Neural cell (in vitro differentiated cells): Measurements from ENCODE around the gene FTCDNL1. TPM values are rescaled to one million over a fixed set of nuclear protein-coding genes. Genes with fewer than 3 reads are reported as not detected.

Experiments
- H2AFZ ChIP-seq: fragments of 200-600, 300-800 bp; sonication (generic), shearing (Covaris generic); 2 replicates; pipeline ENCODE4 v1.6.0; 2014; ENCODE audit warnings: low read depth, mild to moderate bottlenecking, antibody characterized with exemption, low read length, moderate library complexity
- H3F3A ChIP-seq: fragments of 200-600 bp; shearing (Covaris generic); 2 replicates; pipeline ENCODE4 v1.6.1; 2016; ENCODE audit warnings: mild to moderate bottlenecking, moderate library complexity, mixed read lengths, antibody characterized with exemption, low read length; ENCODE audit not compliant: insufficient read depth, poor library complexity, severe bottlenecking
- H3K27ac ChIP-seq: fragments of 200-600, 300-800 bp; sonication (generic), shearing (Covaris generic); 2 replicates; pipeline ENCODE4 v1.5.1; 2014; ENCODE audit warnings: mild to moderate bottlenecking, low read length, moderate library complexity
- H3K27me3 ChIP-seq: fragments of 300-800, 200-600 bp; sonication (generic), shearing (Covaris generic); 2 replicates; pipeline ENCODE4 v1.6.0; 2014; ENCODE audit warnings: mild to moderate bottlenecking, low read depth, low read length, moderate library complexity; ENCODE audit not compliant: insufficient read depth
- H3K36me3 ChIP-seq: fragments of 300-800, 200-600 bp; sonication (generic), shearing (Covaris generic); 2 replicates; pipeline ENCODE4 v1.5.1; 2014; ENCODE audit warnings: mild to moderate bottlenecking, antibody characterized with exemption, low read length, moderate library complexity; ENCODE audit not compliant: insufficient read depth
- H3K4me2 ChIP-seq: fragments of 300-800, 200-600 bp; sonication (generic), shearing (Covaris generic); 2 replicates; pipeline ENCODE4 v1.6.0; 2014; ENCODE audit warnings: mild to moderate bottlenecking, low read length
- H3K4me3 ChIP-seq: fragments of 300-800, 200-600 bp; sonication (generic), shearing (Covaris generic); 2 replicates; pipeline ENCODE4 v1.5.1; 2014; ENCODE audit warnings: mild to moderate bottlenecking, low read length, moderate library complexity
- H3K79me2 ChIP-seq: fragments of 200-600 bp; shearing (Covaris generic); replicated peaks from 2 replicates; pipeline ENCODE4 v1.6.0; 2014; ENCODE audit warnings: mild to moderate bottlenecking, low read length, moderate library complexity; ENCODE audit not compliant: insufficient read depth
- H3K9ac ChIP-seq: fragments of 300-800, 200-600 bp; sonication (generic), shearing (Covaris generic); 2 replicates; pipeline ENCODE4 v1.6.1; 2016; ENCODE audit warnings: mild to moderate bottlenecking, low read length, mixed read lengths
- H3K9me2 ChIP-seq: fragments of 200-600 bp; shearing (Covaris generic); 2 replicates; pipeline ENCODE4 v1.6.1; 2016; ENCODE audit warnings: mild to moderate bottlenecking, low read length, mixed read lengths; ENCODE audit not compliant: insufficient read depth
- H3K9me3 ChIP-seq: fragments of 200-600, 300-800 bp; sonication (generic), shearing (Covaris generic); 2 replicates; pipeline ENCODE4 v1.6.1; 2016; ENCODE audit warnings: mild to moderate bottlenecking, mixed run types, low read length, moderate library complexity, mixed read lengths
- H4K20me1 ChIP-seq: fragments of 200-600 bp; shearing (Covaris generic); 2 replicates; pipeline ENCODE4 v1.6.1; 2016; ENCODE audit warnings: mild to moderate bottlenecking, mixed run types; ENCODE audit not compliant: insufficient read depth
- CTCF ChIP-seq: fragments of 450-650 bp; IDR thresholded peaks from 2 replicates; pipeline ENCODE4 v1.5.1; 2014; ENCODE audit warnings: antibody characterized with exemption, mild to moderate bottlenecking, moderate library complexity; ENCODE audit not compliant: poor library complexity, severe bottlenecking
- EP300 ChIP-seq: fragments of 450-650 bp; conservative IDR thresholded peaks from 2 replicates; pipeline ENCODE4 v1.6.1; 2014; ENCODE audit warnings: antibody characterized with exemption, mild to moderate bottlenecking, moderate library complexity; ENCODE audit not compliant: poor library complexity, severe bottlenecking
- EZH2 ChIP-seq: fragments of 200-600, 300-800 bp; shearing (Covaris generic), sonication (generic); IDR thresholded peaks from 2 replicates; pipeline ENCODE4 v1.6.1; 2014; ENCODE audit warnings: antibody characterized with exemption, low read length, borderline replicate concordance, mild to moderate bottlenecking; ENCODE audit not compliant: insufficient read depth, poor library complexity, severe bottlenecking
- MXI1 ChIP-seq: fragments of 450-650 bp; conservative IDR thresholded peaks from 2 replicates; pipeline ENCODE4 v1.6.1; 2014; ENCODE audit warnings: antibody characterized with exemption, mild to moderate bottlenecking; ENCODE audit not compliant: poor library complexity, severe bottlenecking
- POLR2AphosphoS5 ChIP-seq: IDR thresholded peaks from 2 replicates; pipeline ENCODE4 v1.6.1; 2012
- RAD21 ChIP-seq: fragments of 450-650 bp; conservative IDR thresholded peaks from 2 replicates; pipeline ENCODE4 v1.6.1; 2014; ENCODE audit warnings: antibody characterized with exemption, mild to moderate bottlenecking, moderate library complexity
- SMC3 ChIP-seq: fragments of 450-650 bp; conservative IDR thresholded peaks from 2 replicates; pipeline ENCODE4 v1.6.1; 2014; ENCODE audit warnings: antibody characterized with exemption, mild to moderate bottlenecking, moderate library complexity; ENCODE audit not compliant: poor library complexity
- TAF1 ChIP-seq: IDR thresholded peaks from 2 replicates; pipeline ENCODE4 v1.6.1; 2012; ENCODE audit warnings: low read depth
- polyA plus RNA-seq: library from polyadenylated mRNA; depleted of rRNA; stranded (reverse); fragments of >200 nt; gene quantifications from 2 replicates; pipeline ENCODE4 v1.2.3, GENCODE V29; 2014
- TF ChIP-seq, protein P1 (sequence below): IDR thresholded peaks from 2 replicates; pipeline ENCODE4 v1.6.1; 2012; ENCODE audit warnings: borderline replicate concordance

The FTCDNL1 gene
- polyA plus RNA-seq, 1 donor from 2014 or later, result not detected

GRCh38 chr2:199804831-199805230 is 46.2 kb downstream of the FTCDNL1 start:
- Histone ChIP-seq H2AFZ (no peak overlapping the region), H3K9ac (no peak overlapping the region), H3K4me2 (no peak overlapping the region), H3K27ac (no peak overlapping the region), H3K79me2 (no peaks in the 10 kb centered on the region), H3K9me2 (no peaks in the 10 kb centered on the region), H3K27me3 (no peaks in the 10 kb centered on the region), H3K9me3 (no peaks in the 10 kb centered on the region), H3K36me3 (no peaks in the 10 kb centered on the region), H4K20me1 (no peaks in the 10 kb centered on the region), H3F3A (no peaks in the 10 kb centered on the region), H3K4me3 (no peak overlapping the region)
- no peak for TF ChIP-seq TAF1
- TF ChIP-seq MXI1, result no peak
- no peak for TF ChIP-seq EP300
- no peak for TF ChIP-seq POLR2AphosphoS5
- no peak for TF ChIP-seq RAD21
- no peak for TF ChIP-seq CTCF
- TF ChIP-seq SMC3, result no peak
- TF ChIP-seq, protein P1, sequence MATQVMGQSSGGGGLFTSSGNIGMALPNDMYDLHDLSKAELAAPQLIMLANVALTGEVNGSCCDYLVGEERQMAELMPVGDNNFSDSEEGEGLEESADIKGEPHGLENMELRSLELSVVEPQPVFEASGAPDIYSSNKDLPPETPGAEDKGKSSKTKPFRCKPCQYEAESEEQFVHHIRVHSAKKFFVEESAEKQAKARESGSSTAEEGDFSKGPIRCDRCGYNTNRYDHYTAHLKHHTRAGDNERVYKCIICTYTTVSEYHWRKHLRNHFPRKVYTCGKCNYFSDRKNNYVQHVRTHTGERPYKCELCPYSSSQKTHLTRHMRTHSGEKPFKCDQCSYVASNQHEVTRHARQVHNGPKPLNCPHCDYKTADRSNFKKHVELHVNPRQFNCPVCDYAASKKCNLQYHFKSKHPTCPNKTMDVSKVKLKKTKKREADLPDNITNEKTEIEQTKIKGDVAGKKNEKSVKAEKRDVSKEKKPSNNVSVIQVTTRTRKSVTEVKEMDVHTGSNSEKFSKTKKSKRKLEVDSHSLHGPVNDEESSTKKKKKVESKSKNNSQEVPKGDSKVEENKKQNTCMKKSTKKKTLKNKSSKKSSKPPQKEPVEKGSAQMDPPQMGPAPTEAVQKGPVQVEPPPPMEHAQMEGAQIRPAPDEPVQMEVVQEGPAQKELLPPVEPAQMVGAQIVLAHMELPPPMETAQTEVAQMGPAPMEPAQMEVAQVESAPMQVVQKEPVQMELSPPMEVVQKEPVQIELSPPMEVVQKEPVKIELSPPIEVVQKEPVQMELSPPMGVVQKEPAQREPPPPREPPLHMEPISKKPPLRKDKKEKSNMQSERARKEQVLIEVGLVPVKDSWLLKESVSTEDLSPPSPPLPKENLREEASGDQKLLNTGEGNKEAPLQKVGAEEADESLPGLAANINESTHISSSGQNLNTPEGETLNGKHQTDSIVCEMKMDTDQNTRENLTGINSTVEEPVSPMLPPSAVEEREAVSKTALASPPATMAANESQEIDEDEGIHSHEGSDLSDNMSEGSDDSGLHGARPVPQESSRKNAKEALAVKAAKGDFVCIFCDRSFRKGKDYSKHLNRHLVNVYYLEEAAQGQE, result no peak
- no peak for TF ChIP-seq EZH2

DNA sequence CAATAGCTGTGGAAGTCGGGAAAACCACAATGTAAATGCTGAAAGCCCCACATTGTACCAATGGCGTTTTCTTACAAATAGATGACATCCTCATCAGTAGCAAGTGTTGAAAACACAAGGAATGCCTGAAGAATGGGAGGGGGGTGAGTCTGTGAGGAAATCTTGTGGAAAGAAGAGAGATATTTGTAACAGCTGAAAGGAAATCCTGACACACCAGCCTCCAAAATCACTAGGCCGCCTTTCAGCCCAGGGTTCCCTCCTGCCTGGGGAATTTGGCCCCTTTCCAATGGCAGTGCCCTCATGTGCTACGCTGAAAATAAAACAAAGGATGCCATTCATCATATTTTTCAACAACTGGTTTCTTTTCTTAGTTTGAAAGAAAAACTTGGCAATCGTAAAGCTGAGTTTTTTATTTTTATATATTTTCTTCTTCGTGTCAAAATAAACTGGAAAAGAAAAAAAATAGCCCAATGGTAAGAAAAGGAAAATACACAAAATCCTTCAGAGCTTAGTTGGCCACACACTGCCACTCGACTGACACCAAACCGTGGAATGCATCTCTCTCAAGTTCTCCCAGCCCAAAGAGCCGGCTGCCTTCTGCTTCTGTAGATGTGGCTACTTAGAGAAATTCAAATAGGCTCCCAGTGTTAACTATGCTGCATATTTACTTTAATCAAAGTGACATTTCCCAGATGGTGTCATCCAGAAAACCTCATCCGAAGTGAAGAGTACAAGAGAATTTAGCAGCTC is 52.0 kb downstream of the FTCDNL1 start:
- Histone ChIP-seq H3K79me2 (no peaks in the 10 kb centered on the region), H3K4me3 (no peak overlapping the region), H3K9me2 (no peaks in the 10 kb centered on the region), H3K9me3 (no peaks in the 10 kb centered on the region), H3K27ac (no peak overlapping the region), H3F3A (no peaks in the 10 kb centered on the region), H3K36me3 (no peaks in the 10 kb centered on the region), H3K27me3 (no peaks in the 10 kb centered on the region), H3K9ac (no peak overlapping the region), H4K20me1 (no peaks in the 10 kb centered on the region), H2AFZ (no peak overlapping the region), H3K4me2 (no peak overlapping the region)
- TF ChIP-seq TAF1 (no peak), MXI1 (no peak), RAD21 (no peak), EZH2 (no peak), CTCF (no peak), SMC3 (no peak), POLR2AphosphoS5 (no peak), EP300 (no peak)
- TF ChIP-seq, protein P1, result no peak
